Aorta (tissue), 5 donors: ENCODE results near the gene NLGN4Y. TPM values are rescaled to one million over a fixed set of nuclear protein-coding genes. Genes with fewer than 3 reads are reported as not detected.

Experiments
- ATAC-seq: fragments of 200-7000 bp; cut with Tn5 transposase; one replicate; pipeline ENCODE4 v1.9.1; 2022; ENCODE audit warnings: moderate library complexity; ENCODE audit not compliant: low FRiP score
- DNase-seq, 2 donors: peaks; one replicate each; pipeline ENCODE4 v3.0.0-alpha.2; 2020
- H3K27ac ChIP-seq, 2 donors: one replicate each; pipeline ENCODE4 v1.5.1; 2013; ENCODE audit warnings: low read length in 2 of 2, mild to moderate bottlenecking in 2 of 2, moderate library complexity in 2 of 2, control low read depth in 1 of 2, inconsistent platforms in 1 of 2, low read depth in 1 of 2
- H3K27me3 ChIP-seq, 2 donors: one replicate each; pipeline ENCODE4 v1.6.1; 2013; ENCODE audit warnings: control low read depth in 1 of 2, low read length in 1 of 2, mild to moderate bottlenecking in 1 of 2, moderate library complexity in 1 of 2; ENCODE audit not compliant: insufficient read depth in 2 of 2, control insufficient read depth in 1 of 2
- H3K36me3 ChIP-seq, 2 donors: one replicate each; pipeline ENCODE4 v1.6.1; 2013; ENCODE audit warnings: control low read depth in 1 of 2, low read length in 1 of 2, mild to moderate bottlenecking in 1 of 2; ENCODE audit not compliant: insufficient read depth in 2 of 2, control insufficient read depth in 1 of 2
- H3K4me1 ChIP-seq, 2 donors: one replicate each; pipeline ENCODE4 v1.6.1; 2013; ENCODE audit warnings: low read length in 2 of 2, control low read depth in 1 of 2, mild to moderate bottlenecking in 1 of 2, moderate library complexity in 1 of 2; ENCODE audit not compliant: insufficient read depth in 2 of 2, control insufficient read depth in 1 of 2
- H3K4me3 ChIP-seq, 2 donors: one replicate each; pipeline ENCODE4 v1.5.1; 2013; ENCODE audit warnings: low read length in 2 of 2, control low read depth in 1 of 2, mild to moderate bottlenecking in 1 of 2
- H3K9me3 ChIP-seq: one replicate; pipeline ENCODE4 v1.6.1; 2013; ENCODE audit warnings: mild to moderate bottlenecking, low read length; ENCODE audit not compliant: control insufficient read depth
- WGBS, 2 donors: extraction: QIAGEN DNeasy Blood & Tissue Kit; methylation state at CpG; one replicate each; pipeline ENCODE4 v1.1.7; 2013; 5-methylcytosine and 5-hydroxymethylcytosine counted together
- intact Hi-C, 2 donors: fragments of 100-400 bp; cut with DNase I; formaldehyde crosslinking; loops; one replicate each; pipeline versions ENCODE4 v1.14.2 to v1.15.0; 2022
- polyA plus RNA-seq, 2 donors: library from polyadenylated mRNA; stranded (reverse); fragments of 200-250 nt; gene quantifications; one replicate each; pipeline ENCODE4 v1.2.3, GENCODE V29; 2013
- total RNA-seq, 2 donors: library from RNA; stranded (reverse); fragmentation: NEBNext Ultra II Directional; extraction: Animal tissue kit (Norgen Biotek cat#: 25700); gene quantifications; one replicate each; pipeline ENCODE4 v1.2.1, GENCODE V29; 2021
- donor health status: healthy with polysubstance abuse.
- donor health status: Bipolar disorder and iron deficiency.
- donor health status: DM: no; HTN: no; CAD: no.
- donor health status: DM: no; HTN: no; CAD: no.
- donor health status: DM: yes; HTN: yes; CAD: no.

NLGN4Y gene
- total and polyA plus RNA-seq, 4 donors: 1.8 TPM; not detected in 3

DNA sequence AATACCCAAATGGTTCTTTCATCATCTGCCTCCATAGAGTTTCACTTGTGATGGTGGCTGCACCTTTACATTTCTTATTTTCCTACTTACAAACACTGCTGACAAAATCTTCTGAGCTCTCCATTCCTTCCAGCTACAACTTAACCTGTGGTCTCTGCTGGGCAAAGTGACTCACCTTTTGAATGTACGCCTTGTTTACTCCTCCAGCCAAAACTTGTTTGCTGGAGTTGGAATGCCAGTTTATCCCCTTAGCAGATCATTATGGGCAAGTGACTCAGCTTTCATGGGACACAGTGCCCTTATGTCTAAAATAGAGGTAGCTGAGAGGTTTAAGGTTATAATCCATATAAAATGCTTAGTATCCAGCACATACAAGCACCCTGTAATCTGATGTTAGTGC lies 107.3 kb downstream of the NLGN4Y start:
- H3K36me3 ChIP-seq: no peaks in the 10 kb centered on the region
- H3K9me3 ChIP-seq: no peaks in the 10 kb centered on the region
- DNase-seq (no peak), ATAC-seq (no peak)
- H3K4me1 ChIP-seq: no peaks in the 10 kb centered on the region
- intact Hi-C loops: no loop called here
- WGBS, 2 donors: 89% methylated on average over 1 of the region's 1 CpG; no CpG with 5 or more reads in 1 of the 2 donors
- H3K4me3 ChIP-seq: no peak overlapping the region
- no peak overlapping the region for H3K27ac ChIP-seq
- H3K27me3 ChIP-seq: no peaks in the 10 kb centered on the region

DNA sequence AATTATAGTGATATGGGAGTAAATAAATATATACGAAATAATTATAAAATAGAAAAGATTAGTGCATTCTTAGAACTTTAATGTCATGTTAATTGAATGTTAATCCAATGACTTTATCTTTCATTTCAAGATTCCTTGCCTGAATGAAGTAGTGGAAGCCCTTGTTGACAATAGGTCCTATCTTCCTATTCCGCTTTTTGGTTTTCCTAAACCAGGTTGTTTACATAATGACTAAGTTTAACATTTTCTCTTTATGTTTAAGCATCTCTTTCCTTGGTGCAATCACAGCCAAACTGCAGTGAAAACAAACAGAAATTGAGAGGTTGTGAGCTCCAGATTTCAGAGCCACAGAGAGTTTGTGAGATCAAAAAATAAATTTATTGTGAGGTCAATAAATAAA lies 109.4 kb downstream of the NLGN4Y start:
- Histone ChIP-seq H3K4me3 (no peak overlapping the region), H3K36me3 (no peaks in the 10 kb centered on the region)
- ATAC-seq: no peak

DNA sequence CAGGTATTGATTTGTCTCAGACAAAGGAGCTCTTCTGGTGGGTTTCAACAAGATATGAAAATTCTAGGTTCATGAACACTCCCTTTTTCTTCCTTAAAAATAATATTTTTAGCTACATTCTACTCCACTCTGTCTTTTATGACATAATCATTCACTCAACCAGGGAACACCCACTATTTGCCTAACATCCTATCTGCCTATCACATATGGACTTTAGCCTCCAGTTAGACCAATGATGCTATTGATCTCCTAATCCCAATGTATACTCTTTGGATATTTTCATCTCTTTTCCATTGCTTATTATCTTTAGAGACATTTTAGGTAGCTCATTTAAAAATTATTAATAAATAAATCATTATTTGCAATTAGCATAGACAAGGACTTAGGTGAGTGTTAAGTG lies 110.6 kb downstream of the NLGN4Y start:
- no peaks in the 10 kb centered on the region for H3K4me1 ChIP-seq
- H3K27me3 ChIP-seq: no peaks in the 10 kb centered on the region
- no peak overlapping the region for H3K27ac ChIP-seq
- no peak for DNase-seq
- ATAC-seq: no peak
- H3K9me3 ChIP-seq: no peaks in the 10 kb centered on the region
- intact Hi-C loops: no loop called here
- H3K36me3 ChIP-seq: no peaks in the 10 kb centered on the region
- no peak overlapping the region for H3K4me3 ChIP-seq

More for the DNA sequence above, 109.4 kb downstream of the NLGN4Y start:
- no peaks in the 10 kb centered on the region for H3K9me3 ChIP-seq
- no peaks in the 10 kb centered on the region for H3K27me3 ChIP-seq
- intact Hi-C loops: no loop called here
- no peak overlapping the region for H3K27ac ChIP-seq
- 92% methylated on average over 2 of the region's 2 CpGs; no CpG with 5 or more reads in 1 of the 2 donors for WGBS, 2 donors
- no peaks in the 10 kb centered on the region for H3K4me1 ChIP-seq
- DNase-seq: no peak

DNA sequence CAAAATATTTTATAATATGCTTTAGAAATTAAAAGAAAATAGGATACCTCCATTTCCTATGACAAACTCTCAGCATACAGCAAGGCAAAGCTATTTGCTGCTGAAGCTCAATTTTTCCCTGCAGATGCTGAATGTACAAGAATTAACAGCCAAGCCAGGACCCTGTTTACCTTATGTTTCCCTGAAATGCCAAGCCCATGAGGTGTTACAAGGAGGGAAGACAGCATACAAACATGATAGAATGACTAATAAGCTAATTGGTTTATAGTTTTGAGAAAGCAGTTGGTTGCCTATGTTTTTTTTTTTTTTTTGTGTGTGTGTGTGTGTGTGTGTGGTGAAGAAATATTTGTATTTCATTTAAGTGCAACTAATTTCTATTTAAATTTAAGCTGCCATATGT lies 113.2 kb downstream of the NLGN4Y start:
- Histone ChIP-seq H3K27ac (no peak overlapping the region), H3K27me3 (no peaks in the 10 kb centered on the region), H3K36me3 (no peaks in the 10 kb centered on the region), H3K4me1 (no peaks in the 10 kb centered on the region), H3K4me3 (no peak overlapping the region), H3K9me3 (no peaks in the 10 kb centered on the region)
- ATAC-seq: no peak
- intact Hi-C loops: no loop called here
- DNase-seq: no peak

DNA sequence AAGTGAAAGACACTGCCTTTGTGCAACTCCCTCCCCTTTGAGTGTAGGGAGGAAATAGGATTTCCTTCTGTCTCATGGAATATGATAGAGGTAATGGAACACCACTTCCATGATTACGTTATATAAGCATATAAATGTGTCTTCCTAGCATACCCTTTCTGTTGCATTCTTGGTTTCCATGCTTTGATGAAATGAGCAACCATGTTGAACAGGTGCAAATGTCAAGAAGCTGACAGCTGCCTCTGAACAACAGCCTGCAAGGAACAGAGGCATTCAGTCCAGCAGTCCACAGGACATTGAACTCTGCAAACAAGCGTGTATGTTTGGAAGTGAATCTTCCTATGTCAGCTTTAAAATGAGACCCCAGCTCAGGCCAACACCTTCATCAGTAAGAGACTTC lies 117.5 kb downstream of the NLGN4Y start:
- H3K27ac ChIP-seq: no peak overlapping the region
- H3K27me3 ChIP-seq: no peaks in the 10 kb centered on the region
- no peaks in the 10 kb centered on the region for H3K36me3 ChIP-seq
- H3K4me1 ChIP-seq: no peaks in the 10 kb centered on the region
- 98% methylated on average over 2 of the region's 2 CpGs; no CpG with 5 or more reads in 1 of the 2 donors for WGBS, 2 donors
- intact Hi-C loops: no loop called here
- ATAC-seq (no peak), DNase-seq (no peak)
- no peak overlapping the region for H3K4me3 ChIP-seq
- H3K9me3 ChIP-seq: no peaks in the 10 kb centered on the region

DNA sequence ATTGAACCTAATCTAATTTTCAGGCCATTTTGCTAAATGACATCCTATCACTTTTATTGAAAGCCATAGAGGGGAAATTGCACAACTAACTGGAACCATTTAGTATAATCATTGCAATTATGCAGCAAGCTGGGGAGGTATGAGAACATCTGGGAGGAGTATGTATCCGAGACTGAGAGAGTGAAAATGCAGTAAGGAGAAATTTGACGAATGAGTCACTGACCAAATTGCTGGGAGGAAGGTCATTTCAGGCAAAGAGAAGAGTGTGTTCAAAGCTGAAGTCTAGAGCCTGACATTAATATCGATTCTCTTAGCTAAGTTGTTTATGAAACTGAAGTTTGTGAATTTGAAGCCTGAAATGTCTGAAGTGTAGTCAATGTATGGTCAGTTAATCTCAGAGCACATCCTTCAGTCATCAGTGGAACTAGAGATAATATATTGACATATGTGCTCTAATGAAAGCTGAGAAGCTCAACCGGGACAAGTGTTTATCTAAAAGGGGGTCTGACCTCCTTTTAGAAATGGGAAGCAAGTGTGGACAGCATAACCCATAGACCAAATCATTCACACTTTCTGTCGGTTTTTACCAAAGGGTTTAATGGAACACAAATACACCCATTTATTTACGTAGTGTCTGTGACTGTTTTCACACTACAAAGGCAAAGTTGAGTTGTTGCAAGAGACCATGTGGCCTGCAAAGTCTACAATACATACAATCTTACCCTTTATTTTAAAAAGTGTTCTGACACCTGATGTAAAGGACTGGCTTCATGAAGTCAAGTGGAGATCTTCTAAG lies 120.0 kb downstream of the NLGN4Y start:
- intact Hi-C loops: no loop called here
- Histone ChIP-seq H3K27ac (no peak overlapping the region), H3K36me3 (no peaks in the 10 kb centered on the region), H3K4me1 (no peaks in the 10 kb centered on the region), H3K4me3 (no peak overlapping the region), H3K27me3 (no peaks in the 10 kb centered on the region), H3K9me3 (no peaks in the 10 kb centered on the region)
- DNase-seq: no peak
- WGBS, 2 donors: 42% methylated on average over 6 of the region's 6 CpGs; no CpG with 5 or more reads in 1 of the 2 donors
- no peak for ATAC-seq

DNA sequence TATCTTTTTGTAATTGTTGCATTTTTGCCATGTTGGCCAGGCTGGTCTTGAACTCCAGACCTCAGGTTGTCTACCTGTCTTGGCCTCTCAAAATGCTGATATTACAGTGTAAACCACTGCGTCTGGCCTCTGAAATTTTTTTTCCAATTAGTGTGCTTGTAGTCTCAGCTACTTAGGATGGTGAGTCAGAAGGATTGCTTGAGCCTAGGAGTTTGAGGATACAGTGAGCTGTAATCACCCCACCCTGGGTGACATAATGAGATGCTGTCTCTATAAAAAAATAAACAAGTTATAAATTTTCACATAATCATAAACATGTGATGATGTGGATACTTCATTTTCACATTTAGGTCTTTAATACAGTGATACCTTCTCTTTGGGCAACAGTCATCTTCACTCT lies 154.9 kb downstream of the NLGN4Y start:
- ATAC-seq: no peak
- intact Hi-C loops: no loop called here
- Histone ChIP-seq H3K36me3 (no peaks in the 10 kb centered on the region), H3K9me3 (no peaks in the 10 kb centered on the region), H3K4me3 (no peak overlapping the region), H3K27me3 (no peaks in the 10 kb centered on the region), H3K27ac (no peak overlapping the region), H3K4me1 (no peaks in the 10 kb centered on the region)
- 97% methylated on average over 1 of the region's 1 CpG; no CpG with 5 or more reads in 1 of the 2 donors for WGBS, 2 donors
- no peak for DNase-seq

DNA sequence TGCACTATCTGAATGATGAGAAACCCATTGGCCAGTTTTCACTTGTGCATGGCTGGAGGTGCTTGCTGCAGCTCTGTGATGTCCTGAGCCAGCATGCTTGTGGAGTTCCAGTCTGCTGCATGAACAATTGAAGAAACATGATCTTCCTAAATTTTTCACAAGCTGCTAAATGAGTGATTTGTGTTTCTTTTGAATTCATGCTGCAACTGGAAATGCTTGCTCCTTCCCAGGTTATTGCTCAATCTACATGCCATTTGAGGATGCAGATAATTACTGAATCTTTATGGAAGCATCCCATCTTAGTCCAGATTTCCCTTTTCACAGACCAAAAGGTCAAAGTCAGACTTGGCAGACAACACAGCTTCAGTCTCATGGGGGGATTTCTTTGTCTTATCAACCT lies 170.2 kb downstream of the NLGN4Y start:
- ATAC-seq (no peak), DNase-seq (no peak)
- Histone ChIP-seq H3K4me3 (no peak overlapping the region), H3K36me3 (no peaks in the 10 kb centered on the region), H3K9me3 (no peaks in the 10 kb centered on the region), H3K27me3 (no peaks in the 10 kb centered on the region), H3K27ac (no peak overlapping the region), H3K4me1 (no peaks in the 10 kb centered on the region)
- intact Hi-C loops: no loop called here

DNA sequence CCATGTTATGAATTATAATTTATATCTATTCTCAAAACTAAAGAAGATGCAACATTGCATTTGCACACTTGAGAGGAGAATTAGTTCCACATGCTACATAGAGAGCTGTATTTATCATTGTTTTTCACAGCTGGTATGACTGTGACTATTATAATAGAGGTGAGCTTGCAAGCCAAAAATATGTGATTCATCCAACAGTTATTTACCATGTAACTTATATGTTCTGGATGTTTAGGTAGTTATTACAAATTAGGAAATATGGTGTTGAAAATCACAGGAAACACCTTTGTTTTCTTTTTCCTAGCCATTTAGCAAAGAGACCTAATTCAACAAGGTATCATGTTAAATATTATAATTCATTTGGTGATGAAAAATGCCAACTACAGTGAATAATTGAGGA lies 183.8 kb downstream of the NLGN4Y start:
- ATAC-seq (no peak), DNase-seq (no peak)
- Histone ChIP-seq H3K27ac (no peak overlapping the region), H3K36me3 (no peaks in the 10 kb centered on the region), H3K4me3 (no peak overlapping the region), H3K27me3 (no peaks in the 10 kb centered on the region), H3K9me3 (no peaks in the 10 kb centered on the region), H3K4me1 (no peaks in the 10 kb centered on the region)
- intact Hi-C loops: no loop called here
